Superior temporal gyrus (tissue), 1 donor: Measurements from ENCODE around the gene CCNL2.
"Not testable (repeated sequence)": the region's sequence is repeated elsewhere in the genome, so short reads cannot be mapped to it uniquely, and the experiment has no call there.

ENCODE experiments used
- DNase-seq: peaks from one replicate; pipeline ENCODE4 v3.0.0-alpha.2; 2016; ENCODE audit errors: extremely low spot score

CCNL2 gene

GRCh38 chr1:1373051-1373814, 25.9 kb downstream of the CCNL2 start:
- DNase-seq, result no peak

GRCh38 chr1:1371746-1372711, 27.1 kb downstream of the CCNL2 start:
- peak; percentile 47 for DNase-seq

GRCh38 chr1:1371364-1371745, 27.8 kb downstream of the CCNL2 start:
- no peak for DNase-seq

- DNase-seq, result no peak
Observed at GRCh38 chr1:1370771-1371300, 28.3 kb downstream of the CCNL2 start.

- not testable (repeated sequence) for DNase-seq
Observed at GRCh38 chr1:1370094-1370493, 29.0 kb downstream of the CCNL2 start.

GRCh38 chr1:1367315-1367714, 31.8 kb downstream of the CCNL2 start:
- no peak for DNase-seq

- DNase-seq, result no peak
Observed at GRCh38 chr1:1366699-1367066, 32.5 kb downstream of the CCNL2 start.

GRCh38 chr1:1365875-1366698, 33.0 kb downstream of the CCNL2 start:
- no peak for DNase-seq

- no peak for DNase-seq
Observed at GRCh38 chr1:1364266-1364665, 34.9 kb downstream of the CCNL2 start.

- DNase-seq, result no peak
Observed at GRCh38 chr1:1361982-1362423, 37.1 kb downstream of the CCNL2 start.

GRCh38 chr1:1361233-1361981, 37.7 kb downstream of the CCNL2 start:
- no peak for DNase-seq

GRCh38 chr1:1360506-1361169, 38.5 kb downstream of the CCNL2 start:
- DNase-seq, result no peak

- DNase-seq, result no peak
Observed at GRCh38 chr1:1359664-1360468, 39.3 kb downstream of the CCNL2 start.

- no peak for DNase-seq
Observed at GRCh38 chr1:1359308-1359663, 39.8 kb downstream of the CCNL2 start.

- no peak for DNase-seq
Observed at GRCh38 chr1:1358433-1359271, 40.5 kb downstream of the CCNL2 start, which contains the start of gene MXRA8. Gene MXRA8, minus strand, starts transcription at chr1:1358555. Its CDS starts 51 bp downstream, at chr1:1358504.

- no peak for DNase-seq
Observed at GRCh38 chr1:1357871-1358432, 41.2 kb downstream of the CCNL2 start.

GRCh38 chr1:1356796-1357401, 42.2 kb downstream of the CCNL2 start:
- DNase-seq, result no peak
